Body of pancreas (tissue), 4 donors: ENCODE measurements around the gene TIMELESS. TPM values are rescaled to one million over a fixed set of nuclear protein-coding genes. Genes with fewer than 3 reads are reported as not detected.

Experiments
- ATAC-seq: fragments of 150-250 bp; one replicate; pipeline ENCODE4 v1.9.1; 2016
- DNase-seq, 4 donors: peaks; one replicate each; pipeline ENCODE4 v3.0.0-alpha.2; 2019
- H3K27ac ChIP-seq, 4 donors: fragments of 200-600 bp; sonication (generic); 1 replicate in 3 of 4; 2 replicates in 1 of 4; pipeline versions ENCODE4 v1.5.1 to v1.6.1; 2016 to 2019; ENCODE audit warnings: mild to moderate bottlenecking in 1 of 4, mixed read lengths in 1 of 4, moderate library complexity in 1 of 4
- H3K27me3 ChIP-seq, 2 donors: fragments of 200-600 bp; sonication (generic); one replicate each; pipeline ENCODE4 v1.6.0; 2016; ENCODE audit warnings: mild to moderate bottlenecking in 1 of 2
- H3K36me3 ChIP-seq, 2 donors: fragments of 200-600 bp; sonication (generic); replicated peaks in 1 of 2; 2 replicates each; pipeline ENCODE4 v1.5.1; 2016; ENCODE audit warnings: low read depth in 2 of 2; ENCODE audit not compliant: insufficient read depth in 1 of 2
- H3K4me1 ChIP-seq: fragments of 200-600 bp; sonication (generic); one replicate; pipeline ENCODE4 v1.6.0; 2016
- H3K4me3 ChIP-seq, 2 donors: fragments of 200-600 bp; sonication (generic); 1 replicate in 1 of 2; 2 replicates in 1 of 2; pipeline ENCODE4 v1.5.1; 2016 to 2019
- H3K9me3 ChIP-seq, 3 donors: fragments of 200-600 bp; sonication (generic); 1 replicate in 2 of 3; 2 replicates in 1 of 3; pipeline ENCODE4 v1.5.1; 2016
- CTCF ChIP-seq, 7 experiments: fragments of 450-650 bp in 4 of 7; fragments of 200-600 bp in 3 of 7; sonication (generic) in 3 of 7; IDR thresholded peaks; one replicate each; pipeline ENCODE4 v1.5.1; 2016 to 2019; ENCODE audit warnings: antibody characterized with exemption in 7 of 7
- POLR2A ChIP-seq, 3 donors: fragments of 450-650 bp; IDR thresholded peaks; one replicate each; pipeline ENCODE4 v1.6.1; 2016; ENCODE audit warnings: antibody characterized with exemption in 3 of 3, mild to moderate bottlenecking in 2 of 3
- WGBS, 2 donors: methylation state at CpG; one replicate each; pipeline ENCODE4 v1.1.5; 2017; 5-methylcytosine and 5-hydroxymethylcytosine counted together
- intact Hi-C: fragments of 100-400 bp; cut with DNase I; formaldehyde crosslinking; loops from one replicate; pipeline ENCODE4 v1.15.1; 2023
- total RNA-seq, 2 donors: library from RNA; depleted of rRNA; stranded (reverse); fragments of >200 nt; gene quantifications; one replicate each; pipeline ENCODE4 v1.1.0, GENCODE V29; 2016

The TIMELESS gene
- total RNA-seq, 2 donors from 2014 or later: 4.7 to 6.9 TPM

DNA sequence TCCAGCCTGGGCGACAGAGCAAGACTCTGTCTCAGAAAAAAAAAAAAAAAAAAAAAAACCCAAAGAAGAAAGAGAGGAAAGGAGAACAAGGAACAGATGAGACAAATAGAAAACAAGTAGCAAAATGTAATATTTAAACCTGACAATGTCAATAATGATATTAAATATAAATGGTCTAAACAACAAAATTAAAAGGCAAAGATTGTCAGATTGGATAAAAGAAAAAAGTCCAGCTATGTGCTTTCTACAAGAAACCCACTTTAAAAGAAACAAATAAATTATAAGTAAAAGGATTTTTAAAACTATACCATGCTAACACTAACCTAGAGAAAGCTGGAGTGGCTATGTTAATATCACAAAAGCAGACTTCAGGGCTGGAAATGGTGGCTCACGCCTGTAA is 56.9 kb downstream of the TIMELESS start:
- Histone ChIP-seq H3K9me3 (no peaks in the 10 kb centered on the region), H3K4me1 (no peaks in the 10 kb centered on the region), H3K36me3 (no peaks in the 10 kb centered on the region), H3K27ac (no peak overlapping the region), H3K27me3 (no peaks in the 10 kb centered on the region), H3K4me3 (no peak overlapping the region)
- ATAC-seq: no peak
- WGBS, 2 donors: 93 to 100% methylated on average over 2 of the region's 2 CpGs
- intact Hi-C loops: no loop called here
- TF ChIP-seq CTCF (IDR thresholded peaks at IDR 0.05) (no peak), POLR2A (IDR thresholded peaks at IDR 0.05) (no peak)
- DNase-seq: no peak

GRCh38 chr12:56391721-56392120 is 57.5 kb downstream of the TIMELESS start:
- no peaks in the 10 kb centered on the region for H3K9me3 ChIP-seq
- intact Hi-C loops: no loop called here
- TF ChIP-seq CTCF (IDR thresholded peaks at IDR 0.05) (no peak), POLR2A (IDR thresholded peaks at IDR 0.05) (no peak)
- no peaks in the 10 kb centered on the region for H3K4me1 ChIP-seq
- H3K4me3 ChIP-seq: no peak overlapping the region
- DNase-seq (no peak), ATAC-seq (no peak)
- H3K27me3 ChIP-seq: no peaks in the 10 kb centered on the region
- H3K27ac ChIP-seq: no peak overlapping the region
- no peaks in the 10 kb centered on the region for H3K36me3 ChIP-seq
- 93 to 100% methylated on average over 1 of the region's 1 CpG for WGBS, 2 donors

- H3K27ac ChIP-seq: no peak overlapping the region
- no peak overlapping the region for H3K4me3 ChIP-seq
- H3K4me1 ChIP-seq: no peaks in the 10 kb centered on the region
- 77 to 97% methylated on average over 5 of the region's 5 CpGs for WGBS, 2 donors
- H3K27me3 ChIP-seq: no peaks in the 10 kb centered on the region
- intact Hi-C loops: no loop called here
- H3K36me3 ChIP-seq: no peaks in the 10 kb centered on the region
- no peaks in the 10 kb centered on the region for H3K9me3 ChIP-seq
- ATAC-seq (no peak), DNase-seq (no peak)
- TF ChIP-seq POLR2A (IDR thresholded peaks at IDR 0.05) (no peak), CTCF (IDR thresholded peaks at IDR 0.05) (no peak)
Measured at GRCh38 chr12:56389412-56389811, 59.8 kb downstream of the TIMELESS start.

GRCh38 chr12:56387152-56387736 is 62.0 kb downstream of the TIMELESS start:
- no peaks in the 10 kb centered on the region for H3K36me3 ChIP-seq
- TF ChIP-seq CTCF (IDR thresholded peaks at IDR 0.05) (no peak), POLR2A (IDR thresholded peaks at IDR 0.05) (no peak)
- intact Hi-C loops: no loop called here
- DNase-seq: no peak
- H3K27ac ChIP-seq: no peak overlapping the region
- H3K9me3 ChIP-seq: no peaks in the 10 kb centered on the region
- ATAC-seq: no peak
- 67 to 70% methylated on average over 7 of the region's 7 CpGs for WGBS, 2 donors
- no peak overlapping the region for H3K4me3 ChIP-seq
- no peaks in the 10 kb centered on the region for H3K4me1 ChIP-seq
- no peaks in the 10 kb centered on the region for H3K27me3 ChIP-seq

DNA sequence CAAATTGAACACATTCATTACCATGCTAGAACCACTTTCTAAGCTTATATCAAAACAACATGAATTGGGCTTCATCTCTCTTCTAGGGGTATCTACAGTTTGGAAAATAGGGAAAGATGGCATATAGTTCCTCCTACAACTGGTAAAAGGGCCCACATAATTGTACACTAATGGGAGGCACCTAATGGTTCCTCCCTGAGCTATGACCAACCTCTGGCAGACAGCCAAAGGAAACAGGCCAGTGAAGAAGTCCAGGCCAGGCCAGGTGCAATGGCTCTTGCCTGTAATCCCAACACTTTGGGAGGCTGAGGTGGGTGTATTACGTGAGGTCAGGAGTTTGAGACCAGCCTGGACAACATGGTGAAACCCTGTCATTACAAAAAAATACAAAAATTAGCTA is 63.4 kb downstream of the TIMELESS start:
- Histone ChIP-seq H3K4me1 (no peaks in the 10 kb centered on the region), H3K9me3 (no peaks in the 10 kb centered on the region), H3K36me3 (no peaks in the 10 kb centered on the region), H3K27ac (no peak overlapping the region), H3K27me3 (no peaks in the 10 kb centered on the region), H3K4me3 (no peak overlapping the region)
- WGBS, 2 donors: 81 to 82% methylated on average over 1 of the region's 1 CpG
- TF ChIP-seq CTCF (IDR thresholded peaks at IDR 0.05) (peak in 1 of 7 experiments; percentile 8), POLR2A (IDR thresholded peaks at IDR 0.05) (no peak)
- intact Hi-C loops: no loop called here
- no peak for ATAC-seq
- DNase-seq: peak; percentile 41 to 60 (median 52)
